Measurements from ENCODE around the gene TBC1D22A. TPM values are rescaled to one million over a fixed set of nuclear protein-coding genes. Genes with fewer than 3 reads are reported as not detected.

The TBC1D22A gene
- total and polyA plus RNA-seq, 2 experiments from 2014 or later, result 15.3 to 19.8 TPM

DNA sequence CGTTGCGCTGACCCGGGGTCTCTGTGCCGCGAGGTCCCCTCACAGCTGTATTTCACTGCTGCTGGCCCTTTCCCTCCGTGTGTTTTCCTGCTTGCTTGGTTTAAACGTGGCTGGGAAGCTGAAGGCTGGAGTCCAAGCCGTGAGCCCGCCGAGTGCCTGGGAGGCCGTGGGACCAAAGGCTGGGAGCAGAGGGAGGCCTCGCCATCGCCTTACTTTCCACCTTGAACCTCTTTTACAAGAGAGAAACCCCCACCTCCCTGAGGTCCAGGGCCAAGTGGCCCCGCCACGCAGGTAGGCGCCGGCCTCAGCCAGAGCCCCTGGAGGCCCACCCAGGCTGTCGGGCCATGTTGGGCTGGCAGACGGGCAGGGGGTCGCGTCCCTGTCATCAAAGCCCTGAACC lies 411.6 kb downstream of the TBC1D22A start:
- TF ChIP-seq, protein P1, sequence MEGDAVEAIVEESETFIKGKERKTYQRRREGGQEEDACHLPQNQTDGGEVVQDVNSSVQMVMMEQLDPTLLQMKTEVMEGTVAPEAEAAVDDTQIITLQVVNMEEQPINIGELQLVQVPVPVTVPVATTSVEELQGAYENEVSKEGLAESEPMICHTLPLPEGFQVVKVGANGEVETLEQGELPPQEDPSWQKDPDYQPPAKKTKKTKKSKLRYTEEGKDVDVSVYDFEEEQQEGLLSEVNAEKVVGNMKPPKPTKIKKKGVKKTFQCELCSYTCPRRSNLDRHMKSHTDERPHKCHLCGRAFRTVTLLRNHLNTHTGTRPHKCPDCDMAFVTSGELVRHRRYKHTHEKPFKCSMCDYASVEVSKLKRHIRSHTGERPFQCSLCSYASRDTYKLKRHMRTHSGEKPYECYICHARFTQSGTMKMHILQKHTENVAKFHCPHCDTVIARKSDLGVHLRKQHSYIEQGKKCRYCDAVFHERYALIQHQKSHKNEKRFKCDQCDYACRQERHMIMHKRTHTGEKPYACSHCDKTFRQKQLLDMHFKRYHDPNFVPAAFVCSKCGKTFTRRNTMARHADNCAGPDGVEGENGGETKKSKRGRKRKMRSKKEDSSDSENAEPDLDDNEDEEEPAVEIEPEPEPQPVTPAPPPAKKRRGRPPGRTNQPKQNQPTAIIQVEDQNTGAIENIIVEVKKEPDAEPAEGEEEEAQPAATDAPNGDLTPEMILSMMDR (IDR thresholded peaks at IDR 0.05; ENCODE audit: poor library complexity), result no peak
- no peak for TF ChIP-seq EZH2 (IDR thresholded peaks at IDR 0.05; ENCODE audit: borderline replicate concordance)
- TF ChIP-seq EZH2phosphoT487 (IDR thresholded peaks at IDR 0.05; ENCODE audit: low read depth, severe bottlenecking, unreplicated experiment), result no peak
- Histone ChIP-seq H3K4me3 (no peak overlapping the region), H3K4me1 (ENCODE audit: insufficient read depth) (no peaks in the 10 kb centered on the region), H3K27ac (no peak overlapping the region), H4K20me1 (ENCODE audit: insufficient read depth, poor library complexity, severe bottlenecking) (no peaks in the 10 kb centered on the region), H3K4me2 (no peak overlapping the region), H3K36me3 (replicated peaks; ENCODE audit: insufficient read depth, low read depth) (no peaks in the 10 kb centered on the region), H3K9me3 (ENCODE audit: low read depth) (no peaks in the 10 kb centered on the region), H3K79me2 (no peaks in the 10 kb centered on the region), H2AFZ (no peak overlapping the region), H3K27me3 (no peaks in the 10 kb centered on the region), H3K9me2 (replicated peaks; ENCODE audit: insufficient read depth) (no peaks in the 10 kb centered on the region)
- no peak for DNase-seq (ENCODE audit: low spot score)
- 96% methylated on average over 21 of the region's 21 CpGs for WGBS (ENCODE audit: low lambda C conversion rate, missing lambda C conversion rate)

DNA sequence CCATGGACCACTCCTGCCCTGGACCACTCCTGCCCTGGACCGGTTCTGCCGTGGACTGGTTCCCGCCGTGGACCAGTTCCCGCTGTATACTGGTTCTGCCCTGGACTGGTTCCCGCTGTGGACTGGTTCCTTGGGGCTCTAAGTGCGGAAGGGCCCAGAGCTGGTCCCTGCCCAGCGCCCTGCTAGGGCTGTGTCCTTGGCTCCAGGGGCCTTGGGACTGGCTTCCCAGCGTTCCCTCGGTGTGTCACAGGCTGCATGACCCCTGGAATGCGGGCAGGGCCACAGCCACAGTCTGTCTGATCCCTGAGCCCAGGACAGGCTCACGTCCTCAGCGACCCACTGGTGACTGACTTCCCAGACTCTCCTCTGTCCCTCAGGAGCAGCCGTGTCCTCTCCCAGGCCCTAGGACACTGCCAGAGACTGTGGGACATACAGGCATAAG lies 412.2 kb downstream of the TBC1D22A start:
- Histone ChIP-seq H2AFZ (no peak overlapping the region), H3K4me2 (no peak overlapping the region), H3K36me3 (replicated peaks; ENCODE audit: insufficient read depth, low read depth) (no peaks in the 10 kb centered on the region), H3K79me2 (no peaks in the 10 kb centered on the region), H3K27ac (no peak overlapping the region), H3K9me3 (ENCODE audit: low read depth) (no peaks in the 10 kb centered on the region), H3K4me1 (ENCODE audit: insufficient read depth) (no peaks in the 10 kb centered on the region), H3K9me2 (replicated peaks; ENCODE audit: insufficient read depth) (no peaks in the 10 kb centered on the region), H3K4me3 (no peak overlapping the region), H3K27me3 (no peaks in the 10 kb centered on the region), H4K20me1 (ENCODE audit: insufficient read depth, poor library complexity, severe bottlenecking) (no peaks in the 10 kb centered on the region)
- no peak for DNase-seq (ENCODE audit: low spot score)
- WGBS (ENCODE audit: low lambda C conversion rate, missing lambda C conversion rate), result 89% methylated on average over 14 of the region's 14 CpGs
- TF ChIP-seq, protein P1 (IDR thresholded peaks at IDR 0.05; ENCODE audit: poor library complexity), result no peak
- TF ChIP-seq EZH2 (IDR thresholded peaks at IDR 0.05; ENCODE audit: borderline replicate concordance) (no peak), EZH2phosphoT487 (IDR thresholded peaks at IDR 0.05; ENCODE audit: low read depth, severe bottlenecking, unreplicated experiment) (no peak)

DNA sequence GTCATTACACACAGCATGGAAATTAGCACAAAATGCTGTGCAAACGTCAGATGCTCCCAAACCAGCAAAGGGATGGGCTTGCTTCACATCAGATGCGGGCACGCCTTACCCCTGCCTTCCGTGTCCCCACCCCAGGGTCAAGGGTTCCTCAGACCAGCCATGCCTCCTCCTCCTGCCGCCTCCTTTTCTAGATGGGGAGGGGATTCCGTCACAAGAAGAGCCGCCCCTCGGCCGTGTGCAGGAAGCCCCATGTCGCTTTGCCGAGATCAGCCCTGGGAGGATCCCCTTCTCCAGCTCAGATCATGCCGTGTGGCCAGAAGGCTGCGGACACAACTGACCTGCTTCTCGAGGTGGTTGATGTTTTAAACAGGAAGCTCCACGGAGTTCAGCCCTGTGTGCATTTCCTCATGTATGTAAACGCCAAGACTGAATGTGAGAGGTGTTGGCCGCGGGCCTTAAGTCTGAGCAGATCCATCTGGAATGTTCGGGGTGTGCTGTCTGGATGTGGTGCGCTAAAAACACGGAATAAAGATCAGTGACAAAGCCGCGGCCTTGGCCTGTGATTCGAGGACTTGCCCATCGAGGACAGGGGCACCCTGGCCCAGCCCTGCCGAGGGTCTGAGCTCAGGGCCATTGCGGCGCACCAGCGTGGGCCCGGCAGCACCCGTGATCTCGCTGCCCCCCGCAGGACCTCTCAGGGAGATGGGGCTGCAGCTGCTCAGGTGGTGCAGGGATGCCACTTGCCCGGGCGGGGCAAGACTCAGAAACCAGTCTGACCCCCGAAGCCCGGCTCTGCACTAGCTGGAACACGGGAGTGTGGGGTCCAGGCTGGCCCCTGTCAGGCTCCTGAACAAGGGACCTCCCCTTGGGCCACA lies 412.9 kb downstream of the TBC1D22A start:
- Histone ChIP-seq H3K9me2 (replicated peaks; ENCODE audit: insufficient read depth) (no peaks in the 10 kb centered on the region), H3K9me3 (ENCODE audit: low read depth) (no peaks in the 10 kb centered on the region), H4K20me1 (ENCODE audit: insufficient read depth, poor library complexity, severe bottlenecking) (no peaks in the 10 kb centered on the region), H3K4me1 (ENCODE audit: insufficient read depth) (no peaks in the 10 kb centered on the region), H3K27me3 (no peaks in the 10 kb centered on the region), H3K79me2 (no peaks in the 10 kb centered on the region), H3K27ac (no peak overlapping the region), H3K4me3 (no peak overlapping the region), H3K36me3 (replicated peaks; ENCODE audit: insufficient read depth, low read depth) (no peaks in the 10 kb centered on the region), H3K4me2 (no peak overlapping the region), H2AFZ (no peak overlapping the region)
- no peak for DNase-seq (ENCODE audit: low spot score)
- WGBS (ENCODE audit: low lambda C conversion rate, missing lambda C conversion rate), result 94% methylated on average over 38 of the region's 38 CpGs
- TF ChIP-seq EZH2phosphoT487 (IDR thresholded peaks at IDR 0.05; ENCODE audit: low read depth, severe bottlenecking, unreplicated experiment), result no peak
- no peak for TF ChIP-seq EZH2 (IDR thresholded peaks at IDR 0.05; ENCODE audit: borderline replicate concordance)
- TF ChIP-seq, protein P1 (IDR thresholded peaks at IDR 0.05; ENCODE audit: poor library complexity), result no peak
